GM12891 (cell line): ENCODE measurements around the gene DCP2.

Experiments used
- POLR2A ChIP-seq: IDR thresholded peaks from 2 replicates; pipeline ENCODE4 v1.6.1; 2011; ENCODE audit warnings: low read depth, low read length, control low read depth
- TAF1 ChIP-seq: IDR thresholded peaks from 2 replicates; pipeline ENCODE4 v1.6.1; 2011; ENCODE audit warnings: low read depth, low read length, control low read depth

- TF ChIP-seq TAF1 (no peak), POLR2A (no peak)
These were observed 9.6 kb downstream of the DCP2 start for GRCh38 chr5:112986224-112986623.
